Fibroblast of pulmonary artery (primary cell): ENCODE results near the gene CAPSL.
A peak's percentile ranks its signal among the peaks of the same experiment; 100 is the strongest.
"Not testable (repeated sequence)": the region's sequence is repeated elsewhere in the genome, so short reads cannot be mapped to it uniquely, and the experiment has no call there.

Experiments used
- DNase-seq: peaks from one replicate; pipeline ENCODE4 v3.0.0-alpha.2; 2010; ENCODE audit warnings: low read depth
- H3K4me3 ChIP-seq: replicated peaks from 2 replicates; pipeline ENCODE4 v1.5.1; 2011; ENCODE audit warnings: low read depth, mild to moderate bottlenecking, control low read depth, low read length, moderate library complexity
- TF ChIP-seq, protein P1 (sequence below): IDR thresholded peaks from 2 replicates; pipeline ENCODE4 v1.5.1; 2011; ENCODE audit warnings: mild to moderate bottlenecking, control low read depth, low read length, inconsistent platforms; ENCODE audit errors: missing control alignments

CAPSL gene

DNA sequence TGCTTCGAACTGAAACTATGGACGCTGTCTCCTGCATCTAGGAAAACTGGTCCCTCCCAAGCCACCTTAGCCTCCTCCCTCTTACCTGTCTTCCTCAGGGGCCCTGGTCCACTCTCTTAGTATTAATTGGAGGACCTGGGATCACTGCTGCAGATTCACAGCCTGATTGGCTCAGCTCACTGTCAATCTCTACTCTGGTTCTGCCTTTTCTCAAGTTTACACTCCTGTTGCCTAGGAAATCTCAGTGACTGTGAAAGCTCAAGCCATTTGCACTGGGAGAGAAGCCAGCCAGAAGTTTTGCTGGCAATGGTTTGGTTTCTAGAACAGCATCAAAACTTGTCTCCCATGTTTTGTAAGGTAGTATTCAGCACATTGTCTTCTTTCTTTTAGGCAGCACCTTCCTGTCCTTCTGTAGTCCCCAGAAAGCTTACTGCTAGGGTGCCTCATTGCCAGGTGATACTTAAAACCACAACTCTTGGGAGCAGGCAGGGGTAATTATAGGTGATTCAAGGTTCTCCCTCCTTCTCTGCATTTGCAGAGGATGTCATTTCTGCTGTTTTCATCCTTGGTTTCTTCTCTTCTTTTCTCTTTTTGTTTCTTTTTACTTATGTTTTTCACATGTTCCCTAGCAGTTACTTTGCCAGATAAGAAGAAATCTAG is at the start of gene CAPSL:
TSS of gene CAPSL (minus strand) at position 55 of the 660 bp plus-strand sequence. CDS start 17,502 bp downstream, outside the sequence.
- TF ChIP-seq, protein P1, sequence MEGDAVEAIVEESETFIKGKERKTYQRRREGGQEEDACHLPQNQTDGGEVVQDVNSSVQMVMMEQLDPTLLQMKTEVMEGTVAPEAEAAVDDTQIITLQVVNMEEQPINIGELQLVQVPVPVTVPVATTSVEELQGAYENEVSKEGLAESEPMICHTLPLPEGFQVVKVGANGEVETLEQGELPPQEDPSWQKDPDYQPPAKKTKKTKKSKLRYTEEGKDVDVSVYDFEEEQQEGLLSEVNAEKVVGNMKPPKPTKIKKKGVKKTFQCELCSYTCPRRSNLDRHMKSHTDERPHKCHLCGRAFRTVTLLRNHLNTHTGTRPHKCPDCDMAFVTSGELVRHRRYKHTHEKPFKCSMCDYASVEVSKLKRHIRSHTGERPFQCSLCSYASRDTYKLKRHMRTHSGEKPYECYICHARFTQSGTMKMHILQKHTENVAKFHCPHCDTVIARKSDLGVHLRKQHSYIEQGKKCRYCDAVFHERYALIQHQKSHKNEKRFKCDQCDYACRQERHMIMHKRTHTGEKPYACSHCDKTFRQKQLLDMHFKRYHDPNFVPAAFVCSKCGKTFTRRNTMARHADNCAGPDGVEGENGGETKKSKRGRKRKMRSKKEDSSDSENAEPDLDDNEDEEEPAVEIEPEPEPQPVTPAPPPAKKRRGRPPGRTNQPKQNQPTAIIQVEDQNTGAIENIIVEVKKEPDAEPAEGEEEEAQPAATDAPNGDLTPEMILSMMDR: no peak
- no peak within 1 kb of the TSS for H3K4me3 ChIP-seq
- DNase-seq: peak; percentile 48

DNA sequence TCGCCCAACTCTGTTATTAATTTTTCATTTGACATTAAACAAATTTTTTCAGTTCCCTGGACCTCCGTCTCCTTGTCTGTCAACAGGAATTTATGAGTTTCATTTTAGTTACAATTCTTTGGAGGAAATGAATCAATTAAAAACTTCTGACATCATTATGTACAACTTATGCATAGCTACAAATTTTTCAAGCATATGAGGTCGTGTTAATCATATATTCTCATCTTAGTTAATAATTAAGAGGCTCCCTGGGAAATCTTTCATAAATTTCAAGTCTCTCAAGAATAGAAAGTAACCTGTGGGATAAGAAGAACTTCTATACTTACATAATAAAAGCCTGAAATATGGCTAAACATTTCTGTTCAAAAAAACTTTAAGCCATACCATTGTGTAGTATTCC is 49.4 kb upstream of the CAPSL start:
- DNase-seq: no peak
- TF ChIP-seq, protein P1: no peak
- H3K4me3 ChIP-seq: no peak overlapping the region

DNA sequence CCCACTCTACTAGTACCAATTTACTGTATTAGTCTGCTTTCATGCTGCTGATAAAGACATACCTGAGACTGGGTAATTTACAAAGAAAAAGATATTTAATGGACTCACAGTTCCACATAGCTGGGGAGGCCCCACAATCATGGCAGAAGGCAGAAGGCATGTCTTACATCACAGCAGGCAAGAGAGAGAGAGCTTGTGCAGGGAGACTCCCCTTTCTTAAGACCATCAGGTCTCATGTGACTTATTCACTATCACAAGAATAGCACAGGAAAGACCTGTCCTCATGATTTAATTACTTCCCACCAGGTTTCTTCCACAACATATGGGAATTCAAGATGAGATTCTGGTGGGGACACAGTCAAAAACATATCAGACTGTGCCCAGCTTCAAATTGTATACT is 41.3 kb upstream of the CAPSL start:
- TF ChIP-seq, protein P1: no peak
- no peak for DNase-seq
- H3K4me3 ChIP-seq: no peak overlapping the region

DNA sequence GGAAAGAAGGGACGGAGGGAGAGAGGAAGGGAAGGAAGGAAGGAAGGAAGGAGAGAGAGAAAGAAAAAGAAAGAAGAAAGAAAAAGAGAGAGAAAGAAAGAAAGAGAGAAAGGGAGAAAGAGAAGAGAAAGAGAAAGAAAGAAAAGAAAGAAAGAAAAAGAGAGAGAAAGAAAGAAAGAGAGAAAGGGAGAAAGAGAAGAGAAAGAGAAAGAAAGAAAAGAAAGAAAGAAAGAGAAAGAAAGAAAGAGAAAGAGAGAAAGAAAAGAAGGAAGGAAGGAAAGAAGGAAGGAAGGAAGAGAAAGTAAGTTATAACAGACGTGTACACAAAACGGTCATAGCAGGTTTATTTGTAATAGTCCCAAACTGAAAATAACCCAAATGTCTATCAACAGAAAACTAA is 38.4 kb upstream of the CAPSL start:
- H3K4me3 ChIP-seq, DNase-seq: not testable (repeated sequence)

DNA sequence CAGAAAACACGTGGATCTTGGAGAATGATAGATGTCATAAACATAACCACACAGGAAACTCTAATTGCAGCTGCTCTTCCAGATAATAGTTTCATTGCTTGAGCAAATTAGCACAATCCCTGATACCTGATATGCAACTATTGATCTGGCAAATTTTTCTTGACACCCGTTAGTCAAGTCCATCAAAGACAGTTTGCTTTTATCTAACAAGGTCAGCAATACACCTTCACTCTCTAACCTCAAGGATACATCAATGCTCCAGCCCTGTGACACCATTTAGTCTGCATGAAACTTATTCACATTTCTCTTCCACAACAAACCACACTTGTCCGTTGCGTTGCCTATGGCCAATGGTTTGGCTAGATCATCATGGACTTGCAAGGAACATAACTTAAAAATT is 36.1 kb upstream of the CAPSL start:
- DNase-seq: no peak
- TF ChIP-seq, protein P1: no peak
- no peak overlapping the region for H3K4me3 ChIP-seq

DNA sequence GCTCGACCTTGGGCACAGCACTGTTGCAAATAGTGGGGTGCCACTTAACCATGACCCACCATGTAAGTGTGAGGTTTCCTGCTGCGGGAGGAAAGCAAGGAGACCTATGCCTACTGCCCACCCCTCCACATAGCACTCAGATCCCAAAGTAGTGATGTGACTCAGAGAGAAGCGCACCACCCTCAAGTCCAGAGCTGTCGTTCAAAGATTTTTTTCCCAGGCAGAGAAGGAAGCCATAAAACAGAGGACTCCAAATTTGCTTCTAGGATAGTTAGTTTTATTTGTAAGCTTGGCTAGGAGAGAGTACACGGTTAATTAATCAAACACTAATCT is 33.4 kb upstream of the CAPSL start:
- TF ChIP-seq, protein P1: no peak
- DNase-seq: no peak
- H3K4me3 ChIP-seq: no peak overlapping the region

DNA sequence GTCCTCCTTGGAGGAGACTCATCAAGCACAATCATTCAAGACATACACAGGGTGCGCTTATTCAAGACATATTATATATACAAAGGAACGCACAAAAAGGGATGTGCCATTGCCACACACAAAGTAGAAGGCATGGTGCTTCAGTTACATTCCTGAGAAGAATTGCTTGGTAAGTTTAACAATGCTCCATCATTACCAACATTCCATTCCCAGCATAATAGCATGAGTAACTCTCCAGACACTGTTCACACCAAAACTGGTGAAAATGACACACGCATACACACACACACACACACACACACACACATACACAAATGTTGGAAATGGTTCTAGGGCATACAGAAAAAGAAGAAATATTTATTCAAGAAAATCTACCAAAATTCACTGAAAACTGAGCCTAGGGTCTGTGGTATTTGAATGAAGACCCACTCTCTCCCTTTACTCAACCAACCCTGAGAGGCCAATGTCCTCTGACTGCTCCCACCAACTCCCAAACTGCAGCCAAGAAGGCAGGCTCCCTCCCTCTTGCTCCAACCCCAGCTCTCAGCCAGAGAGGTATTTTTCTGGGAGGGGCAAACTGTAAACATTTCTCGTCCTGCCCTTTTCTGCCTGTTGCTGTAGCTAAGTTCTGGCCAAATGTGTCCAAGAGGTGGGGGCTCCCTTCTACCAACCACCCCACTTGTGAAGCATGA is 32.9 kb upstream of the CAPSL start:
- DNase-seq: no peak

More for the DNA sequence above, 32.9 kb upstream of the CAPSL start:
- TF ChIP-seq, protein P1: no peak
- H3K4me3 ChIP-seq: no peak overlapping the region
